H1 (cell line): ENCODE measurements around the gene HIC1. TPM values are rescaled to one million over a fixed set of nuclear protein-coding genes. Genes with fewer than 3 reads are reported as not detected.

Source experiments
- CTCF ChIA-PET: fragments of 300-600 bp; sonication (Branson Sonifier 250); formaldehyde crosslinking; loops from one replicate; lab custom pipeline; 2021; ENCODE audit not compliant: partially characterized antibody; lab: Charles Lee
- POLR2A ChIA-PET: fragments of 300-600 bp; sonication (Branson Sonifier 250); formaldehyde crosslinking; loops from one replicate; lab custom pipeline; 2021; ENCODE audit warnings: inconsistent platforms; ENCODE audit not compliant: partially characterized antibody; lab: Charles Lee
- DNase-seq, 2 experiments: peaks; one replicate each; pipeline versions ENCODE4 v3.0.0 to v3.0.0-alpha.2; 2010 to 2022; ENCODE audit warnings: low spot score in 2 of 2, low read depth in 1 of 2, mixed read lengths in 1 of 2
- FAIRE-seq: peaks from 2 replicates; lab custom pipeline; 2011; peaks lifted over from hg19 to GRCh38; lab: Jason Lieb, UNC
- H2AFZ ChIP-seq: 2 replicates; pipeline ENCODE4 v1.8.1; 2012; ENCODE audit warnings: low read length, inconsistent platforms
- H2AK5ac ChIP-seq: 2 replicates; pipeline ENCODE4 v1.6.1; 2013; ENCODE audit warnings: low read depth, low read length
- H2BK120ac ChIP-seq: replicated peaks from 2 replicates; pipeline ENCODE3; 2013; ENCODE audit warnings: low read depth, low read length, inconsistent platforms
- H2BK12ac ChIP-seq: 2 replicates; pipeline ENCODE4 v1.6.1; 2013; ENCODE audit warnings: low read depth, low read length
- H2BK15ac ChIP-seq: 2 replicates; pipeline ENCODE4 v1.6.1; 2013; ENCODE audit warnings: low read length
- H2BK20ac ChIP-seq: 2 replicates; pipeline ENCODE4 v1.6.1; 2013; ENCODE audit warnings: low read length
- H2BK5ac ChIP-seq: 2 replicates; pipeline ENCODE4 v1.6.1; 2013; ENCODE audit warnings: low read depth, low read length
- H3K14ac ChIP-seq: 2 replicates; pipeline ENCODE4 v1.6.1; 2013; ENCODE audit warnings: inconsistent platforms; ENCODE audit not compliant: insufficient read length
- H3K18ac ChIP-seq: 2 replicates; pipeline ENCODE4 v1.6.1; 2013; ENCODE audit warnings: low read length; ENCODE audit errors: extremely low read depth
- H3K23ac ChIP-seq: 2 replicates; pipeline ENCODE4 v1.6.1; 2013; ENCODE audit warnings: inconsistent platforms; ENCODE audit not compliant: insufficient read length
- H3K23me2 ChIP-seq: 2 replicates; pipeline ENCODE4 v1.6.1; 2013; ENCODE audit warnings: low read depth, low read length
- H3K27ac ChIP-seq: 2 replicates; pipeline ENCODE4 v1.6.1; 2011; ENCODE audit warnings: low read depth, low read length, inconsistent platforms
- H3K27me3 ChIP-seq, 4 experiments: replicated peaks in 1 of 4; 1 replicate in 1 of 4; 2 replicates in 3 of 4; pipeline versions ENCODE4 v1.6.1 to v1.8.1; 2011 to 2013; ENCODE audit warnings: low read length in 3 of 4, mild to moderate bottlenecking in 3 of 4, inconsistent platforms in 2 of 4, mixed read lengths in 2 of 4, moderate library complexity in 1 of 4; ENCODE audit not compliant: control insufficient read depth in 3 of 4, insufficient read depth in 3 of 4; ENCODE audit errors: extremely low read depth in 1 of 4
- H3K36me3 ChIP-seq, 4 experiments: 2 replicates each; pipeline versions ENCODE4 v1.6.1 to v1.8.1; 2011 to 2013; ENCODE audit warnings: mild to moderate bottlenecking in 4 of 4, low read length in 3 of 4, moderate library complexity in 2 of 4, control low read depth in 1 of 4, inconsistent platforms in 1 of 4; ENCODE audit not compliant: insufficient read depth in 4 of 4, control insufficient read depth in 2 of 4
- H3K4ac ChIP-seq: replicated peaks from 2 replicates; pipeline ENCODE3; 2013; ENCODE audit warnings: low read length, low read depth, mixed read lengths, inconsistent platforms; ENCODE audit not compliant: insufficient read length
- H3K4me1 ChIP-seq, 4 experiments: replicated peaks in 1 of 4; 1 replicate in 1 of 4; 2 replicates in 3 of 4; pipeline versions ENCODE4 v1.6.1 to v1.8.1; 2011 to 2013; ENCODE audit warnings: low read length in 3 of 4, inconsistent platforms in 2 of 4, mixed read lengths in 1 of 4; ENCODE audit not compliant: insufficient read depth in 4 of 4, control insufficient read depth in 3 of 4
- H3K4me2 ChIP-seq, 2 experiments: 2 replicates each; pipeline versions ENCODE4 v1.6.1 to v1.8.1; 2011 to 2013; ENCODE audit warnings: low read depth in 2 of 2, low read length in 2 of 2, control low read depth in 1 of 2, inconsistent platforms in 1 of 2, mild to moderate bottlenecking in 1 of 2; ENCODE audit not compliant: insufficient read depth in 1 of 2
- H3K4me3 ChIP-seq, 4 experiments: fragments of 200-600, 300-600 bp in 1 of 4; sonication (generic), shearing (Covaris generic), sonication (Bioruptor Twin) in 1 of 4; 2 replicates each; pipeline versions ENCODE4 v1.5.1 to v1.8.1; 2011 to 2016; ENCODE audit warnings: low read length in 4 of 4, low read depth in 3 of 4, control low read depth in 2 of 4, inconsistent platforms in 2 of 4, mild to moderate bottlenecking in 2 of 4, mixed read lengths in 1 of 4, moderate library complexity in 1 of 4; ENCODE audit not compliant: insufficient read depth in 2 of 4; ENCODE audit errors: extremely low read depth in 1 of 4
- H3K56ac ChIP-seq: replicated peaks from 2 replicates; pipeline ENCODE3; 2013; ENCODE audit warnings: low read depth, mild to moderate bottlenecking, mixed read lengths, low read length, inconsistent platforms; ENCODE audit not compliant: insufficient read length
- H3K79me1 ChIP-seq: 2 replicates; pipeline ENCODE4 v1.6.1; 2013; ENCODE audit warnings: low read depth, low read length, control low read depth
- H3K79me2 ChIP-seq, 2 experiments: 2 replicates each; pipeline versions ENCODE4 v1.6.1 to v1.8.1; 2012 to 2013; ENCODE audit warnings: low read length in 2 of 2, mild to moderate bottlenecking in 2 of 2, inconsistent platforms in 1 of 2; ENCODE audit not compliant: insufficient read depth in 2 of 2, control insufficient read depth in 1 of 2
- H3K9ac ChIP-seq, 4 experiments: replicated peaks in 1 of 4; 1 replicate in 1 of 4; 2 replicates in 3 of 4; pipeline versions ENCODE4 v1.6.1 to v1.8.1; 2011 to 2013; ENCODE audit warnings: low read depth in 3 of 4, low read length in 3 of 4, control low read depth in 2 of 4, mild to moderate bottlenecking in 2 of 4, moderate library complexity in 2 of 4, inconsistent platforms in 1 of 4; ENCODE audit errors: extremely low read depth in 1 of 4
- H3K9me3 ChIP-seq, 2 experiments: 2 replicates each; pipeline versions ENCODE4 v1.6.1 to v1.8.1; 2012 to 2013; ENCODE audit warnings: mild to moderate bottlenecking in 2 of 2, moderate library complexity in 2 of 2, control low read depth in 1 of 2, inconsistent platforms in 1 of 2, low read depth in 1 of 2, low read length in 1 of 2, mixed read lengths in 1 of 2; ENCODE audit not compliant: insufficient read depth in 2 of 2
- H4K20me1 ChIP-seq, 2 experiments: replicated peaks in 1 of 2; 2 replicates each; pipeline versions ENCODE3 to v1.8.1; 2011 to 2013; ENCODE audit warnings: inconsistent platforms in 2 of 2, low read length in 2 of 2, mild to moderate bottlenecking in 1 of 2; ENCODE audit not compliant: insufficient read depth in 2 of 2, control insufficient read depth in 1 of 2
- H4K5ac ChIP-seq: 2 replicates; pipeline ENCODE4 v1.6.1; 2013; ENCODE audit warnings: low read length, low read depth, mixed read lengths, inconsistent platforms; ENCODE audit not compliant: insufficient read length
- H4K8ac ChIP-seq: 2 replicates; pipeline ENCODE4 v1.8.0; 2013; ENCODE audit warnings: mild to moderate bottlenecking, moderate library complexity, low read length, inconsistent platforms; ENCODE audit not compliant: insufficient read depth; ENCODE audit errors: extremely low read depth
- H4K91ac ChIP-seq: replicated peaks from 2 replicates; pipeline ENCODE3; 2013; ENCODE audit warnings: low read length, mixed read lengths, inconsistent platforms; ENCODE audit not compliant: insufficient read length
- BRCA1 ChIP-seq: IDR thresholded peaks from 2 replicates; pipeline ENCODE4 v1.6.1; 2012; ENCODE audit warnings: low read depth, low read length, improper control_type of control experiment
- CBX5 ChIP-seq: fragments of 300-800, 300-1000 bp; sonication (generic); IDR thresholded peaks from 2 replicates; pipeline ENCODE4 v1.7.1; 2016; ENCODE audit warnings: antibody characterized with exemption, low read length, low read depth
- GTF2F1 ChIP-seq: IDR thresholded peaks from 2 replicates; pipeline ENCODE4 v1.6.1; 2012; ENCODE audit warnings: low read depth, low read length, improper control_type of control experiment, borderline replicate concordance
- HDAC2 ChIP-seq, 2 experiments: fragments of 300-600 bp in 1 of 2; sonication (generic) in 1 of 2; IDR thresholded peaks; 2 replicates each; pipeline ENCODE4 v1.6.1; 2011 to 2012; ENCODE audit warnings: low read depth in 2 of 2, low read length in 2 of 2, mild to moderate bottlenecking in 2 of 2, moderate library complexity in 2 of 2, borderline replicate concordance in 1 of 2, inconsistent platforms in 1 of 2
- HDAC6 ChIP-seq: IDR thresholded peaks from one replicate; pipeline ENCODE4 v1.7.1; 2012; ENCODE audit warnings: low read depth, mild to moderate bottlenecking, inconsistent platforms, low read length, moderate library complexity
- JUND ChIP-seq: IDR thresholded peaks from 2 replicates; pipeline ENCODE4 v1.6.1; 2011; ENCODE audit warnings: mild to moderate bottlenecking, improper control_type of control experiment, low read length
- MAX ChIP-seq: IDR thresholded peaks from 2 replicates; pipeline ENCODE4 v1.6.1; 2012; ENCODE audit warnings: inconsistent platforms
- POLR2AphosphoS5 ChIP-seq: IDR thresholded peaks from 2 replicates; pipeline ENCODE4 v1.6.1; 2011; ENCODE audit warnings: low read depth, low read length
- RBBP5 ChIP-seq: IDR thresholded peaks from 2 replicates; pipeline ENCODE4 v1.7.1; 2012; ENCODE audit warnings: low read depth, mild to moderate bottlenecking, inconsistent platforms, low read length, moderate library complexity, borderline replicate concordance
- SP1 ChIP-seq: IDR thresholded peaks from 2 replicates; pipeline ENCODE4 v1.6.1; 2011; ENCODE audit warnings: low read depth, low read length
- SRF ChIP-seq: IDR thresholded peaks from 2 replicates; pipeline ENCODE4 v1.6.1; 2011; ENCODE audit warnings: mild to moderate bottlenecking, low read depth, low read length, moderate library complexity
- TAF1 ChIP-seq: IDR thresholded peaks from 2 replicates; pipeline ENCODE4 v1.6.1; 2011; ENCODE audit warnings: mild to moderate bottlenecking, low read depth, low read length
- TAF7 ChIP-seq: optimal IDR thresholded peaks from 2 replicates; pipeline ENCODE3; 2011; ENCODE audit warnings: low read depth, mild to moderate bottlenecking, inconsistent platforms, low read length, moderate library complexity, borderline replicate concordance
- TBP ChIP-seq: IDR thresholded peaks from 2 replicates; pipeline ENCODE4 v1.6.1; 2011; ENCODE audit warnings: low read depth, low read length, improper control_type of control experiment
- TEAD4 ChIP-seq: IDR thresholded peaks from 2 replicates; pipeline ENCODE4 v1.6.1; 2012; ENCODE audit warnings: low read depth, low read length, inconsistent platforms, mixed read lengths
- WGBS, 2 experiments: shearing (Covaris generic) in 1 of 2; methylation state at CpG; one replicate each; pipeline versions ENCODE4 v1.1.6 to v1.1.7; 2013 to 2015; ENCODE audit warnings: low lambda C conversion rate in 2 of 2, mixed read lengths in 2 of 2, inconsistent platforms in 1 of 2, low coverage in 1 of 2, missing lambda C conversion rate in 1 of 2; ENCODE audit not compliant: insufficient replicate concordance in 2 of 2, insufficient coverage in 1 of 2, insufficient read length in 1 of 2; ENCODE audit errors: extremely low coverage in 1 of 2, missing lambda C conversion rate in 1 of 2; 5-methylcytosine and 5-hydroxymethylcytosine counted together
- polyA plus RNA-seq, 7 experiments: library from polyadenylated mRNA; depleted of rRNA in 3 of 7; stranded (reverse) in 5 of 7; unstranded in 2 of 7; fragments of >200 nt in 5 of 7; fragments of 200-250 nt in 2 of 7; gene quantifications; 1 replicate in 5 of 7; 2 replicates in 1 of 7; 4 replicates in 1 of 7; pipeline versions ENCODE4 v1.2.1 to v1.2.3, GENCODE V29; 2011 to 2013; ENCODE audit warnings: missing spikeins in 2 of 7, mixed read lengths in 2 of 7
- total RNA-seq: library from RNA; stranded (reverse); fragmentation: NEBNext Ultra II Directional; extraction: Animal tissue kit (Norgen Biotek cat#: 25700); gene quantifications from 2 replicates; pipeline ENCODE4 v1.2.1, GENCODE V29; 2021

The HIC1 gene
- total and polyA plus RNA-seq, 2 of the 8 experiments (the other 6 are each of a cell fraction or from before 2014, with no cell fraction given) = 0.06 to 0.09 TPM

- Histone ChIP-seq H4K5ac (no peak overlapping the region), H3K4me3 (no peak overlapping the region), H3K18ac (no peak overlapping the region), H3K4me1 (peaks cover 0 to 13% (median 2%) of the 10 kb centered on the region in 4 experiments; a peak in 2 of 7 replicates), H3K56ac (no peak overlapping the region), H2BK15ac (no peak overlapping the region), H3K79me2 (no peaks in the 10 kb centered on the region), H3K4ac (no peak overlapping the region), H2BK12ac (no peak overlapping the region), H3K23me2 (no peaks in the 10 kb centered on the region), H4K8ac (no peak overlapping the region), H3K14ac (no peak overlapping the region), H3K36me3 (no peaks in the 10 kb centered on the region), H2AFZ (no peak overlapping the region), H3K27me3 (peaks cover 0 to 7% (median 3%) of the 10 kb centered on the region in 4 experiments; a peak in 3 of 7 replicates), H3K79me1 (no peaks in the 10 kb centered on the region), H3K4me2 (no peak overlapping the region), H4K91ac (no peak overlapping the region), H3K27ac (no peak overlapping the region), H3K9ac (no peak overlapping the region), H3K9me3 (no peaks in the 10 kb centered on the region), H2BK20ac (no peak overlapping the region), H3K23ac (no peak overlapping the region), H4K20me1 (no peaks in the 10 kb centered on the region), H2BK120ac (no peak overlapping the region), H2BK5ac (no peak overlapping the region), H2AK5ac (no peak overlapping the region)
- DNase-seq (no peak), FAIRE-seq (no peak)
- 91% methylated on average over 9 of the region's 10 CpGs; no CpG with 5 or more reads in 1 of the 2 experiments for WGBS, 2 experiments
- ChIA-PET POLR2A (no interaction called here), CTCF (interaction anchor here (0.6 to 1.7 kb wide), 3 partner anchors 73 to 299 kb away, joined by 3 to 4 read pairs (median 3); no protein-coding TSS in a partner anchor)
- TF ChIP-seq TAF1 (no peak), JUND (no peak), TEAD4 (no peak), GTF2F1 (no peak), POLR2AphosphoS5 (no peak), SP1 (no peak), BRCA1 (no peak), RBBP5 (no peak), HDAC2 (IDR thresholded peaks at IDR 0.05; ENCODE audit: borderline replicate concordance in 1 of 2, low read depth in 2 of 2, low read length in 2 of 2) (no peak), CBX5 (no peak), HDAC6 (no peak), SRF (no peak), MAX (no peak), TAF7 (no peak), TBP (no peak)
Observed at GRCh38 chr17:2009737-2010136, 45.2 kb upstream of the HIC1 start.
